Activated naive CD4-positive, alpha-beta T cell treated with anti-CD3 and anti-CD28 coated beads, Interleukin-2, amount 50 U/mL, for 16 hours (primary cell): ENCODE results near the gene ARR3.
"Not testable (repeated sequence)": the region's sequence is repeated elsewhere in the genome, so short reads cannot be mapped to it uniquely, and the experiment has no call there.

ENCODE experiments used
- DNase-seq: peaks from one replicate; pipeline ENCODE4 v3.0.0-alpha.2; 2020

The ARR3 gene

DNA sequence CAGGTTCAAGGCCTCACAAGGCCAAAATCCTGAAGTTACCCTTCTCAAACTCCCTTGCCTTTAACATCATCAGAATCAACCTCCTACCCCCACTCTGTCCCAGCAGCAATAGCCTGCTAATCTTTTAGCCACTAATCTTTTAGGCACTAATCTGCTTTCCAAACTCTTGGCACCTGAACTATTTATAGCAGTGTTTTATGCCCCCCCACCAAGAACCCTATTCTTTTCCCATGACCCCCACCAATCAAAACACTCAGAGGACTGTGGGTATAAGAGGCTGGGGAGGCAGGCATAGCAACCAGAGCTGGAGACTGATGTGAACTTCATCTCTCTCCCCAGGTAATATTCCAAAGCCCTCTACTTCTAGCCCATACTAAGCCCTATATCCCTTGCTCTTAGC, at the start of gene ARR3:
Gene ARR3, plus strand, starts transcription at position 301 of the 400 bp plus-strand sequence. CDS start 1,052 bp downstream, outside the sequence.
- DNase-seq: no peak

GRCh38 chrX:70219938-70220764, 48.0 kb upstream of the ARR3 start:
- no peak for DNase-seq

GRCh38 chrX:70226048-70226447, 42.1 kb upstream of the ARR3 start:
- DNase-seq: no peak

GRCh38 chrX:70226687-70227086, 41.4 kb upstream of the ARR3 start:
- no peak for DNase-seq

DNA sequence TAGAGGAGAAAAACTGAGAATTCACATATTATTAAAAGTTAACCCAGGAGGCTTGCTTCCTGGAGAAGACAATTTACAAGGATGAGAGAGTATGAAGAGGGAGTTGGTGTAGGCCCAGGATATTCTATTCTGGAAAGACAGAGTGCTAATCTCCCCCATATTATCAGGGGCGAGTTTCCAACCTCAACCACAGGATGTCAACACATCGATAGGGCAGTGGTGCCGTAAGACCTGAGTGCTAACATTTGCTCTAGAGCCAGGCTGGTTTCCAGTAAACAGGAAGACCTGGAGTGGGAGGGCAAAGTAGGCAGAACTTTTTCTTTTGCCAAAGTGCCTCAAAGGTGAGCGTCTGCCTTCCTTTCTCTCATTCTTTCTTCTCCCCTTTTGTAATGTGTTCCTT, 36.5 kb upstream of the ARR3 start:
- DNase-seq: no peak

GRCh38 chrX:70234355-70234754, 33.8 kb upstream of the ARR3 start, which contains the start of gene AWAT1:
Gene AWAT1 (plus strand): TSS chrX:70234655. CDS start chrX:70234696, 41 bp downstream.
- no peak for DNase-seq

GRCh38 chrX:70240751-70241150, 27.4 kb upstream of the ARR3 start:
- DNase-seq: no peak

DNA sequence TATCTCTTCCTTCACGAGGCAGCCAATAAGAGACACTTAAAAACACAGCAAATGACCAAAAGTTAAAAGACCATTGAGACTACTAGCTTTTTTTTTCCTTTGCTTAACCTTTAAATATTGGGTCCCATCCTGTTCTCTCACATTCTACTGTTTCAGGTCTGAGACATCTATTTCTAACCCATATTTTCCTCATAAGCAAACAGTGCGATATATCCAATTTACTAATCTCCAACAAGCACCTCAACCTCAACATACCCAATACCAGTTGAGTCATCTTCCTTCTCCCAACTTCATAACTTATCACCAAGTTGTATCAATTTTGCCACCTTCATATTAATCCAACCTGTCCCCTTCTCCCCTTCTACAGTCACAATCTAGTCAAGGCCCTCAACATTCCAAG, 26.6 kb upstream of the ARR3 start:
- DNase-seq: no peak

GRCh38 chrX:70243601-70244000, 24.5 kb upstream of the ARR3 start:
- not testable (repeated sequence) for DNase-seq

DNA sequence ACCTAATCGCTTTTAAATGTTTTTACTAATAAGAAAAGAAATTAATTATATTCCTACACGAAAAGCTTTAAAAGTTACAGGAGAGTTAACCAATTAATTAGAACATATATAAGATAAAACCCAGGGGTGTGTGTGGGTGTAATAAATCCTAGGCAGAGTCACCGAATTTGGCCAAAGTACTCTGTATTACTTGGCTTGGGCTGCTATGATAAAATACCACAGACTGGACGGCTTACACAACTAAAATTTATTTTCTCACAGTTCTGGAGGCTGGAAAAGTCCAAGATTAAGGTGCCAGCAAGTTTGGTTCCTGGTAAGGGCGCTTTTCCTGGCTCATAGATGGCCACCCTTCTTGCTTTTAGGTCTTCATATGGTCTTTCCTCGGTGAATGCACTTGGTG, 23.3 kb upstream of the ARR3 start:
- no peak for DNase-seq

- DNase-seq: no peak
Observed at GRCh38 chrX:70247252-70247651, 20.9 kb upstream of the ARR3 start.

GRCh38 chrX:70252491-70252890, 15.6 kb upstream of the ARR3 start:
- DNase-seq: no peak

DNA sequence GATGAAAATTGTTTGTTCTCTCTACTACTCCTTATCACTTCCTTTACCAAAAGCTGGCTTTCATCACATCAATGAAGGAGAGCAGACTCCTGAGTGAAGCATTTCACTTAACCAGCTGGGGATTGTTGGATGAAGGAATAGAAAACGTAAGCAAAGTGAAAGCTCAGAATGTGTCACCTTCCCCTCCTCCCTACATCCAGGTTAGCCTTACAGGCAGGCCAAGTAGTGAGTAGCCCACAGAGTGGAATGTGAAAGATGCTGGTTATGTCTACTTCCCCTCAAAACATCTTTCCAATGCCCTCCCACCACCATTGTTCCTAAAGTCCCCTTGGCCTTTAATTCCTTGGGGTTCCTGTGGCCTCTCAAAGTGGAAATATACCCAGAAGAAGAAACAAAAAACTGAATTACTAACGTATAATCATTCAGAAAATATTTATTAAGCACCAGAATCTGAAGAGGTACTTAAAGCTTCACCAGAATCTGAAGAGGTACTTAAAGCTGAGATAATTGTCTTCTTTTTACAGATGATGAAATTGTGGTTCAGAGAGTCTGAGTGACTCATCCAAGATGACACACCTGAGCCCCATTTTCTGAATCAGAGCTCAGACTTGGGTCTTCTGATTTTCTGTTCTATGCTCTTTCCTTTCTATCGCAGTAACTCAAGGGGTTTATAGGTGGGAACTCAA, 14.6 kb upstream of the ARR3 start:
- DNase-seq: no peak

GRCh38 chrX:70254063-70254400, 14.1 kb upstream of the ARR3 start:
- DNase-seq: no peak

DNA sequence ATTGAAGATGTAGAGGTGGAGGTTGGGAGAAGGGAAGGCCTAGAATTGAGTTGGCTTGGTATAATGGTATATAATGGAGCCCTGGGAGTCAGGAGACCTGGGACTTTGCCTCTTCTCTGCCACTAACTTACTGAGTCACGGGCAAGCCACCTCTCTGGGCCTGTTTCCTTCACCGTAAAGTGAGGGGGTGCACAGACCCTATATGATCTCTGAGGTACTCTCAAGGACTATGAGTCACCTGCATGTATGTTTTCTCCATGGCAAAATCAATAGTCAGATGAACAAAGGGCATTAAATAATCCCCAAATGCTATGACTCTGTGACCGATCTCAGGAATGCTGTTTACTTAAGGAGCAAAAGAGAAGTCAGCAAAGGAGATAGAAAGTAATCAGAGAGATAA, 13.2 kb upstream of the ARR3 start:
- no peak for DNase-seq

DNA sequence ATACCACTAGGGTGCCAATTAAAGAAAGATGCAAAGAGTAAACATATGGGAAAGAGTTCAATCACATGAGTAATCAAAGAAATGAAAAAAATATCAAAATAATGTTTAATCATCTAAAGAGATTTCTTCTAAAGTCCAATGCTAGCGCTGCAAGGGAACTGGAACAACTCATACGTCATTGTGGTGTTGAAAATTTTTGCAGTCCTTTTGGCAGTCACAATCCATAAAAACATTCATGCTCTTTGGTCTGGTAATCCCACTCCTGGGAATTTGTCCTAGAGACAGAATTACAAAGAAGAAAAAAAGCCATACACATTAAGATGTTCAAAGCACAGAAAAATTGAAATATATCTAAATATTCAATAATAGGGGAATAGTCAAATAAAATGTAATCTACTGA, 12.7 kb upstream of the ARR3 start:
- no peak for DNase-seq

DNA sequence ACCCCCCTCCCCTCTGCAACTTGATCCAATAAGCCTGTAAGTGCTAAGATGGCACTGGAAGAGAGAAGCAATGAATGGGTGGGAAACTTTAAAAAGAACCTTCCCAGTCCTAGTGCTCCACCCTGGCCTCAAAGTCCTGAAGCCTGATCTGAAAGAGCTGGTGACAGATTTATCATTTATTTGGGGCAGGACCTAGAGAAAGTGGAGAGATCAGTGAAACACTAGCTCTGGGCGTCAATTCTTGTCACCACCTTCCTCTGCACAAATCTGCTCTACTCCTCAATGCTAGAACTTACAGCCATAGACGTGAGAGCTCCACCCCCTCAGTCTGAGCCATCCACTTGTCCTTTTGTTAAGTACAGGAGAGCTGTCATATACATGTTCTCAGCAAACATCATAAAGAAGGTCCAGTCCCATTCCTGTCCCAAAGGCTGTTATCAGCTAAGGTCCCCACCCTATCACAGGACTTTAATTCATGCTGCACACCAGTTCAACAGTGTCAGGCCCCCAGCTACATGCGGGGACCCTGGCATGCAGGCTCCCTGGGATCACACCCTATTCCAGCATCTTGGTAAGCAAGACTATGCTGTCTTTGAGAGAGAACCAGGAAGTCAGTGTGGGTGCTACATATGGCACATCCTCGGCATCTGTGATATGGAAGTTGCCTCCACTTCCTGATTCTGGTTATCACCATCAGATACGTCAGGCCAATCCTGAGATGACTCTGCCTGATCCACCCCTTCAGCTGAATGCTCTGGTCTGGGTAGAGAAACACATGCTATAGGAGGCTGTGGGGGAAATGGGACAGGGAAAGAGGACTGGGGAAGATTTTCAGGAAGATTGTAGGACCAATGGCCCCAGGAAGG, 10.5 kb upstream of the ARR3 start:
- no peak for DNase-seq

- no peak for DNase-seq
Observed at GRCh38 chrX:70260104-70260503, 8.0 kb upstream of the ARR3 start, which contains the start of gene P2RY4. Gene P2RY4 (minus strand): TSS chrX:70260204. CDS start chrX:70259624, 580 bp downstream.

DNA sequence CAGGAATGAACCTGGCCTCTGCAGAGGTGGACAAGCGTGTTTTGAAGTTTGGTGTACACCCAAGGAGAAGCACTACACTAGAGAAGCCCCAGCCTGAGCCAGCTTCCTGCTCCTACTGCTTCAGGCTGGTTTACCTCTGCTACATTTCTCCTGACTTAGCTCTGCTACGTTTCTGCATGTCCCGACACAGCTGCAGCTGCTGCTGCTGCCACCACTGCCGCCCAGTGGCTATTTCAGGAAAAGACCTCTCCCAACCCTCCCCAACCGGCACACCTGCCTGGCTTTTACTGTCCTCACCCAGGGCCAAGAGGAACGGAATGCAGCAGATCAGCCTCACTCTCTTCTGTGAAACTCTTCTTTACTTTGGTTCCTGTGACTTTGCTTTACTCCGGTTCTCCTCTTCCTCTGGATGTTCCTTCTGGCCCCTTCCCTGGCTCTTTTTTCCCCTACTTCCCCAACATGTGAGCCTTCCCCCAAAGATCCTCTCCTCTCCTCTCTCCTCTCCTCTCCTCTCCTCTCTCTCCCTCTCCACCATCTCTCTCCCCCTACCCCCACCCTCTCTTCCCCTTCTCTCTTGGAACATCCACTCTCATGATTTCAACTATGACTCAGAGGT, 5.1 kb upstream of the ARR3 start:
- DNase-seq: peak; percentile 30

DNA sequence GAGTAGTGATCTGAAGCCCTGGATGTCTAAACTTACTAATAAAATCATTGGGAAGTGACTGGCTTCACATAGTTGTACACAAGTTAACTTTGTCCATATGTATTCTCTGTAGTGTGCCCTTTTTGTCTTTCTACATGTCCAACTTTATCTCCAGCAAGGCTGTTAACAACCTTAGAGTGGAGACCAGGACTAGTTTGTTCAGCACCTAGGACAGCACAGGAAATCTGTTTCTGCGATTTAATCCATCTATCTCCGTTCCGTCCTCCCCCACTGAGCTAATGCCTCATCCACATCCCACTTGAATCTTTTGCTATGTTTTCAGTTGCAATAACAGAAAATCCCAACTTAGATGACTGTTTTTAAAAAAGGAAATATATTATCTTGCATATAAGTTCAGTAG, 3.4 kb upstream of the ARR3 start:
- no peak for DNase-seq

DNA sequence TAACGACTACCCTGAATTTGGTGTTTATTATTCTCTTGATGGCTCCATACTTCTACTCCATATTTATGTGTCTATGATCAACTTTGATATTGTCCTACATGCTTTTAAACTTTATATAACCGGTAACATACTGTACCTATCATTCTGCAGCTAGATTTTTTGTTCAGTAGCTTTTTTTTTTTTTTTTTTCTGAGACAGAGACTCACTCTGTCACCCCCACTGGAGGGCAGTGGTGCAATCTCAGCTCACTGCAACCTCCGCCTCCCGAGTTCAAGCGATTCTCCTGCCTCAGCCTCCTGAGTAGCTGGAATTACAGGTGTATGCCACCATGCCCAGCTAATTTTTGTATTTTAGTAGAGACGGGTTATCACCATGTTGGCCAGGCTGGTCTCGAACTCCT, 5.9 kb downstream of the ARR3 start:
- not testable (repeated sequence) for DNase-seq

GRCh38 chrX:70279081-70279480, 10.9 kb downstream of the ARR3 start:
- DNase-seq: no peak

- DNase-seq: no peak
Observed at GRCh38 chrX:70280573-70280972, 12.4 kb downstream of the ARR3 start.
